NCI-H345 treated with DMSO at 0.1 percent for 48 hours (cell line): Measurements from ENCODE around the gene AMBP.
"Not testable (repeated sequence)": the region's sequence is repeated elsewhere in the genome, so short reads cannot be mapped to it uniquely, and the experiment has no call there.

Experiments used
- DNase-seq: peaks from one replicate; lab custom pipeline; 2025; ENCODE audit not compliant: unreplicated experiment; lab: John Stamatoyannopoulos, UW

Gene AMBP

GRCh38 chr9:114092336-114092735 is 14.2 kb upstream of the AMBP start:
- DNase-seq = no peak

DNA sequence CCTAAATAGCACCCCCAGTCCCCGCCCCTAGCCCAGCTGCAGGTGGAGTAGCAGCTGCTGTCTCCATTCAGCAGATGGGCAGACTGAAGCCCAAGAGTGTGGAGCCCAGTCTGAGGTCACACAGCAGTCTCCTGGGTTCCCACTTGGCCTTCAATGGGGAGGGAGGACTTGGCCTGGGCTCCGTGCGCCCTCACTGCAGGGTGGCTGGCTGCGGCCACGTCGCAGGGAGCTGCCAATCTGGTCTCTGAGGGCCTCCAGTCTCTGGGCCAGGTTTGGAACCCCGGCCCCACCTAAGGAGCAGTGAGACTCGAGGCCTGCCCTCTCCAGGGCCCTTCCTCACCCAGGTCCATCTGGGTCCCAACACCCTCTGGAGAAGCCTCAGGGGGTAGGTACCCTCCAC is 13.6 kb upstream of the AMBP start:
- DNase-seq = no peak

GRCh38 chr9:114090798-114091197 is 12.7 kb upstream of the AMBP start:
- DNase-seq = no peak

DNA sequence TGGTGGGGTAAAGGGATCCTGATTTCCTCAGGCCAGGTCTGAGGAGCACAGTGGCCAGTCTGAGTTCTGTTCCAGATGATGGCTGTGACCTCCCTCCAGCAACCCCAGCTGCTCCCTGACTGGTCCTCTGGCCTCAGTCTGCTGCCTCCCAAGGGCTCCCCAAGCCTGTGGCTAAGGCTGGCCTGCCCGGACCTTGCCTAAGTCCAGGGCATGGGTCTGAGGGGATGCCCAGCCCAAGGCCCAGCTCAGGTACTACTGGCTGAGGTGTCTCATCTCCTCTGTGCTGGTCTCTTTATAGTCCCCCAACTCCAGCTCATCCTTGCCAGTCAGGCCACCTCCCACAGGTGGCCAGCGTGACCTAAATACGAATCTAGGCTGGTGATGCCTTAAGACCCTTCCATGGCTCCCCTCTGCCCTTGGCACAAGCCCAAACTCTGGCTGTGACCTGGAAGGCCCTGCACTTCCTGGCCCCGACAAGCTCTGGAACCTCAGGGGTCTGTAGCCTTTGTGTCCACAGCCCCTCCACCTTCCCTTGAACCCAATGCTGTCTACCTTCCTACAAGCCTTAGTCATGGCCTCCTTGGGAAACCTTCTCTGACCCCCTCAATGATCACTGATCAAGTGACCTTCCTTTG is 11.2 kb upstream of the AMBP start:
- DNase-seq = no peak

DNA sequence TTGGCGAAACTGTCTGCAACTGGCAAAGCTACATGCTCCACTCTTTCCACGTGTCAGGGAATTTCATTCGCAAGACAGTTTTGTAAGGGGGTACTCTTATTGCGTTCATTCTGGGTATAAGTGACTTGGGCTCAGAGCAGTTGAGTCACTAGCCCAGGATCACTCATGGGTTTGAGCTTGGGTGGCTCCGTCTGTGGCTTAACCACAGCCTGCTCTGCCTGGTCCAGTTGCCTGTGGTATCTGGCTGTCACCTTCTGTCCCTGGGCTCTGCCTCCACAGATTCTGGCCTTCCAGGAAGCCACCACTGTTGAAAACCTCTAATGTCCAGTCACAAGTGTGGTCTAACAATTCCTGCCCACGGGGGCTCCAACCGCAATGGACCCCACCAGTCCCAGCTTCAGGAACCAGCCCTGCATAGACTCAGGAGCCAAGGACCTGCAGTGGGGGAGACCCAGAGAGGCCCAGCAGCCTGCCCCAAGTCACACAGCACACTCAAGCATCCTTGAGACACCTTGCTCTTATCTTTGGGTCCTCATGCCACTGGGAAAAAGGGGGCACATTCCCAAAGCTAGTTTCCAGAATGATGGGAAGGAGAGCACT is 10.6 kb upstream of the AMBP start:
- no peak for DNase-seq

GRCh38 chr9:114087721-114088120 is 9.6 kb upstream of the AMBP start:
- no peak for DNase-seq

- no peak for DNase-seq
These were observed 8.5 kb upstream of the AMBP start for GRCh38 chr9:114086607-114087006.

GRCh38 chr9:114086009-114086408 is 7.9 kb upstream of the AMBP start:
- no peak for DNase-seq

DNA sequence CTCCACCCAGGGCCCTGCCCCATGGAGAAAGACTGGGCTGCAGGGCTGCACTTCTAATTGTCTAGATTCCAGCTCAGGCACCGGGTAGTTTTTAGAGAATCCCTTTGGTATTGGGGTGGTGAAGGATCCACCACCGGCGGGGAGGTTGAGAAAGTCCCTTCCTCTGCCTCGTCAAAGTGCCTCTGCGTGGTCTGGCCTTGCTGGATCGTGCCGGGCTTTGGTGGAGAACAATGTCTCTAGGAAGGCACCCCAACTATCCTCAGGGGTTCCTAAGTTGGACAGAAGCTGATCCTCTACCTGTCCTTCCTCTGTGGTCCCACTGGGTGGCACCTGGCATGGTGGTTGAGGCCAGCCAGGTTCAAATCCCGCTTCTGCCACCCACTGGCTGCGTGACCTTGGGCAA is 7.3 kb upstream of the AMBP start:
- DNase-seq = no peak

GRCh38 chr9:114084282-114085073 is 6.4 kb upstream of the AMBP start:
- no peak for DNase-seq

- DNase-seq = no peak
These were observed 5.6 kb upstream of the AMBP start for GRCh38 chr9:114083666-114084065.

DNA sequence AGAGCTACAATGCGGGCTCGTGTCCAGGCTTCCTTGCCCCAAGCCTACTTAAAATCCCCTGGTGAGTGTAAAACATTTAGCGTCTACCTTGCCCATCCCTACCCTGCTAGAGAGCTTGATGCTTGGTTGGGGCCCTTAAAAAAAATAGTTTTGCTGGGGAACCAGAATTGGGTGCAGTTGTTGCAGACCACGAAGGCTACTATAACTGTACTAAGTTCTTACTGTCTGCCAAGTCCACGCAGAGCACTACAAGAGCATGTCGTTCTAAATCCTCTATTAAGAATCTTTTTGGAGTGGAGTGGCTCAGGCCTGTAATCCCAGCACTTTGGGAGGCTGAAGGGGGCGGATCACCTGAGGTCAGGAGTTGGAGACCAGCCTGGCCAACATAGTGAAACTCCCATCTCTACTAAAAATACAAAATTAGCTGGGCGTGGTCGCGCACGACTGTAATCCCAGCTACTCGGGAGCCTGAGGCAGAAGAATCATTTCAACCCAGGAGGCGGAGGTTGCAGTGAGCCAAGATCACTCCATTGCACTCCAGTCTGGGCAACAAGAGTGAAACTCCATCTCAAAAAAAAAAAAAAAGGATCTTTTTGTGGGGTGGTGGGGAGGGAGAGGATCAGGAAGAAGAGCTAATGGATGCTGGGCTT is 4.8 kb upstream of the AMBP start:
- not testable (repeated sequence) for DNase-seq

DNA sequence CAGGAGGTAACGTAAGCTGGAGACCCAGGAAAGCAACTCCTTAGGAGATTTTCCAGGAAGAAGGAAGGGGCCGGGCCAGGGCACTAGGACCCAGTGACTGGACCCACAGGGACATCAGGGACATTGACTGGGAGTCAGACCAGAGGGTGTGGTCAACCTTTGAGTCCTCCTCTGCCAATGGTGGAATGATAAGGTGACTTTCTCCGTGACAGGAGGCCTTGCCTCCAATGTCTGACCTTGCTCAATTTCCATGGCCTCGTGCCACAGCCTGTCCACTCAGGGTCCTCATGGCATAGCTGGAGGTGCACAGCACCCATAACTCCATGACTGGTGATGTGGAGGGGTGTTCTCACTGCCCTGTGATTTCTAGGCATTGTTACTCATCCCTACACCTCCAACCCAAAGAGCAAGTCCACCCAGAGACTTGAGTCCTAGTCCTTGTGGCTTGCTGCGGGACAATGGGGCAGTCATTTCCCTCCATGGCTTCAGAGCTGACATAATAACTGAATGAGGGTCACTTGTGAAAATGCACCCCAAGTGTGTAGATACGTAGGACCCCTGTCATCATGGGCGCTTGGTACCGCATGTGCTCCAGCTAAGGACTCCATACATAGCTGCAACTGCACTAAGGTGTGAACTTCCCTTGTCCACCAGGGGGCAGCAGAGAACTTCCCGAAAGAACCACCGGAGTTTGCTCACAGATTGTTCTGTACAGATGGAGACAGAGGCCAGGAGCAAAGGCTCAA is 4.1 kb upstream of the AMBP start:
- DNase-seq = peak; percentile 71

DNA sequence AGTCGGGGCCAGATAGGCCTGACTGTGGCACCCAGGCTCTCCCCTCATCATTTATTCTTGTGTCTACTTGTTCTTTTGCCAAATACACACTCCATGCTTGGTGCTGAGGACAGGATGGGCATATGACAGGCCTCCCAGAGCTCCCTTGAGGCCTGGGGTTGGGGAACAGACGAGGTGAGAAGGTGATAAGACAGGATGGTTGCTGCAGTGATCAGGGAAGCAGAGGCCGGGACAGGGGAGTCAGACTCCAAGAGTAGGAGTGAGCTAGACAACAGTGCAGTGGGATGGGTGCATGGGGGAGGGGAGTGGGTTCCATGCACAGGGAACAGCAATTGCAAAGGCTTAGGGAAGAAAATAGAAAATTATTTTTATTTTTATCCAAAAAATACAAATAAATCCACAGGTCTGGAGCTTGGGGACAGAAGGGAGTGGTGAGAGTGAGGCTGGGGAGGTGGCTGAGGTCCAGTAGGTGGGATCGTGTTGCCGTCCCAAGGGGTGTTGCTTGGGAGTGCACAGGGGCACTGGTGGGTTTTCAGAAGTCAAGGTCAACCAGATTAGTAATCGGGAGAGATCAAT is 3.4 kb upstream of the AMBP start:
- DNase-seq = no peak

DNA sequence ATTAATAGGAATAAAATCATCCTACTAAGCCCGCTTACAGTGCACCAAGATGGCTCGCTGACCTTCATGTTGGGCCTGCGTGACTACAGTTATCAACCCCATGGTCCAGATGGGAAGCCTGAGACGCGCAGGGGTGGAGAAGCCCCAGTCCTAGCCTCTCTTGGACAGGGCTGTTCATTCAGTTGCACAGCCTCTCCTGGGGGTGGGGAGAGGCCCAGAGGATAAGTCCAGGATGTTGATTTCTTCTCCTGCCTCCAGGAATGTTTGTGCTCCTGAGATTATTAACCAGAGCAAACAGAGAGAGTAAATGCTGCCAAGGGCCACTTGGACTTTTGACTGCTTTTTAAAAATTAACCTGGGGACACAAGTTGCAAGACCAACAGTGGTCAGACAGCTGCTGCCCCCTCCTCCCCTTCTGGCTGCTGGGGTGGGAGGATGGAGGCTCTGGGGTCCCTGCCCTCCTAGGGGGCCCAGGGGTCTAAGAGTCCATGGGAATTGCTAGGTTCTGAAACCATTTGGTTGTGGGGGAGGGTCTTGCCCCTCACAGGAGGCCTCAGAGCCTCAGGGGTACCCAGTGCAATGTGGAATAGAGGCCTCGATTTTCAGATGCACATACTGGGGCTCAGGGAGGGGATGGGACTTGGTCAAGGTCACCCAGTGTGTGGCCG is 2.8 kb upstream of the AMBP start:
- DNase-seq = no peak

GRCh38 chr9:114080195-114080772 is 2.2 kb upstream of the AMBP start:
- DNase-seq = no peak

DNA sequence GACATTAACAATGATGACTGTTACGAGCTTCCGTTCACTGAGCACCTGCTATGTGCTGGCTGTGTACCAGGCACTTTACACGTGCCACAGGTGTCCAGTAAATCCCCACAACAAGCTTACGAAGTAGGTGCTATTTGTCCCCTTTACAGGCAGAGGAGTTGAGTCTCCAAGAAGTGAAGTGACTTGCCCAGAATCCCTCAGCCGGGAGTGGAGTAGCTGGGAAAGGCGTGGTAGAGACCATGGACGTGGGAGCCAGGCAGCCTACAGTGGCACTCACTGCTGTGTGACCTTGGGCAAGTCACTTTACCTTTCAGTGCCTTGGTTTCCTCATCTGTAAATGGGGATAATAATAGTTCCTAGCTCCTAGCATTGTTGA is 669 bp upstream of the AMBP start:
- no peak for DNase-seq

GRCh38 chr9:114077162-114077837 is 800 bp downstream of the AMBP start:
- DNase-seq = no peak
